Measurements from ENCODE around the gene ALX3.

ALX3 gene

GRCh38 chr1:110057963-110058518 is 12.4 kb downstream of the ALX3 start:
- TF ChIP-seq FOXP2 (optimal IDR thresholded peaks at IDR 0.05; ENCODE audit: borderline replicate concordance, extremely low read depth, extremely low read length, insufficient read depth) (peak; percentile 12), TAF1 (IDR thresholded peaks at IDR 0.05; ENCODE audit: borderline replicate concordance, insufficient read depth, low read length) (no peak)

GRCh38 chr1:110056776-110057175 is 13.7 kb downstream of the ALX3 start:
- TF ChIP-seq TAF1 (IDR thresholded peaks at IDR 0.05; ENCODE audit: borderline replicate concordance, insufficient read depth, low read length) (no peak), REST (IDR thresholded peaks at IDR 0.05; ENCODE audit: insufficient read depth in 1 of 2, low read depth in 2 of 2, low read length in 2 of 2) (no peak), FOXP2 (optimal IDR thresholded peaks at IDR 0.05; ENCODE audit: borderline replicate concordance, extremely low read depth, extremely low read length, insufficient read depth) (no peak), SIN3A (IDR thresholded peaks at IDR 0.05; ENCODE audit: borderline replicate concordance, insufficient read depth, low read length) (no peak), POLR2AphosphoS5 (IDR thresholded peaks at IDR 0.05; ENCODE audit: low read depth, low read length) (no peak)

GRCh38 chr1:110056285-110056683 is 14.2 kb downstream of the ALX3 start:
- no peak for TF ChIP-seq REST (IDR thresholded peaks at IDR 0.05; ENCODE audit: insufficient read depth in 1 of 2, low read depth in 2 of 2, low read length in 2 of 2)
- TF ChIP-seq SIN3A (IDR thresholded peaks at IDR 0.05; ENCODE audit: borderline replicate concordance, insufficient read depth, low read length): no peak
- no peak for TF ChIP-seq POLR2AphosphoS5 (IDR thresholded peaks at IDR 0.05; ENCODE audit: low read depth, low read length)
- TF ChIP-seq TAF1 (IDR thresholded peaks at IDR 0.05; ENCODE audit: borderline replicate concordance, insufficient read depth, low read length): no peak
- no peak for TF ChIP-seq FOXP2 (optimal IDR thresholded peaks at IDR 0.05; ENCODE audit: borderline replicate concordance, extremely low read depth, extremely low read length, insufficient read depth)

- TF ChIP-seq FOXP2 (optimal IDR thresholded peaks at IDR 0.05; ENCODE audit: borderline replicate concordance, extremely low read depth, extremely low read length, insufficient read depth) (no peak), POLR2AphosphoS5 (IDR thresholded peaks at IDR 0.05; ENCODE audit: low read depth, low read length) (no peak), REST (IDR thresholded peaks at IDR 0.05; ENCODE audit: insufficient read depth in 1 of 2, low read depth in 2 of 2, low read length in 2 of 2) (no peak), SIN3A (IDR thresholded peaks at IDR 0.05; ENCODE audit: borderline replicate concordance, insufficient read depth, low read length) (no peak), TAF1 (IDR thresholded peaks at IDR 0.05; ENCODE audit: borderline replicate concordance, insufficient read depth, low read length) (no peak)
These were observed 14.8 kb downstream of the ALX3 start for GRCh38 chr1:110055493-110056284.

- TF ChIP-seq POLR2AphosphoS5 (IDR thresholded peaks at IDR 0.05; ENCODE audit: low read depth, low read length) (no peak), SIN3A (IDR thresholded peaks at IDR 0.05; ENCODE audit: borderline replicate concordance, insufficient read depth, low read length) (no peak), REST (IDR thresholded peaks at IDR 0.05; ENCODE audit: insufficient read depth in 1 of 2, low read depth in 2 of 2, low read length in 2 of 2) (no peak), TAF1 (IDR thresholded peaks at IDR 0.05; ENCODE audit: borderline replicate concordance, insufficient read depth, low read length) (no peak), FOXP2 (optimal IDR thresholded peaks at IDR 0.05; ENCODE audit: borderline replicate concordance, extremely low read depth, extremely low read length, insufficient read depth) (no peak)
These were observed 16.7 kb downstream of the ALX3 start for GRCh38 chr1:110053552-110054428.

Data from PFSK-1 (cell line).